GM19351 (cell line): ENCODE data around the gene DCAF5.
"Not testable (repeated sequence)": the region's sequence is repeated elsewhere in the genome, so short reads cannot be mapped to it uniquely, and the experiment has no call there.

Experiments used
- ATAC-seq: cut with Tn5 transposase; IDR thresholded peaks from one replicate; pipeline ENCODE4 v1.9.1; 2021; ENCODE audit warnings: mild to moderate bottlenecking, moderate library complexity; ENCODE audit not compliant: unreplicated experiment

The DCAF5 gene

GRCh38 chr14:69152902-69153151, at the start of gene DCAF5:
Gene DCAF5 (minus strand): TSS chr14:69153119. CDS start chr14:69152978, 141 bp downstream.
- no peak for ATAC-seq

GRCh38 chr14:69199786-69200185, 46.9 kb upstream of the DCAF5 start:
- ATAC-seq: no peak

GRCh38 chr14:69193721-69194120, 40.8 kb upstream of the DCAF5 start:
- no peak for ATAC-seq

- peak; percentile 89 for ATAC-seq
Measured at GRCh38 chr14:69191340-69192111, 38.6 kb upstream of the DCAF5 start, which contains the start of gene EXD2. Gene EXD2 (plus strand): TSS chr14:69191498. CDS start chr14:69209471, 17,973 bp downstream.

- ATAC-seq: no peak
Measured at GRCh38 chr14:69190191-69190590, 37.3 kb upstream of the DCAF5 start.

- ATAC-seq: no peak
Measured at GRCh38 chr14:69183735-69184134, 30.8 kb upstream of the DCAF5 start.

GRCh38 chr14:69182580-69182979, 29.7 kb upstream of the DCAF5 start:
- ATAC-seq: not testable (repeated sequence)

GRCh38 chr14:69181491-69181890, 28.6 kb upstream of the DCAF5 start:
- no peak for ATAC-seq

GRCh38 chr14:69175130-69175529, 22.2 kb upstream of the DCAF5 start:
- no peak for ATAC-seq

- no peak for ATAC-seq
Measured at GRCh38 chr14:69171569-69171968, 18.6 kb upstream of the DCAF5 start.

GRCh38 chr14:69170839-69171238, 17.9 kb upstream of the DCAF5 start:
- no peak for ATAC-seq

- ATAC-seq: not testable (repeated sequence)
Measured at GRCh38 chr14:69165787-69166186, 12.9 kb upstream of the DCAF5 start.

GRCh38 chr14:69161590-69161989, 8.7 kb upstream of the DCAF5 start:
- ATAC-seq: no peak

GRCh38 chr14:69156224-69156623, 3.3 kb upstream of the DCAF5 start:
- no peak for ATAC-seq

GRCh38 chr14:69154779-69155178, 1.9 kb upstream of the DCAF5 start:
- no peak for ATAC-seq

GRCh38 chr14:69153873-69154270, 953 bp upstream of the DCAF5 start:
- no peak for ATAC-seq

- peak; percentile 89 for ATAC-seq
Measured at GRCh38 chr14:69153152-69153872, 393 bp upstream of the DCAF5 start.

GRCh38 chr14:69152181-69152901, 578 bp downstream of the DCAF5 start:
- no peak for ATAC-seq

GRCh38 chr14:69151458-69152180, 1.3 kb downstream of the DCAF5 start:
- ATAC-seq: peak; percentile 52

GRCh38 chr14:69149461-69150244, 3.3 kb downstream of the DCAF5 start:
- no peak for ATAC-seq
